GM18519 (cell line): ENCODE results near the gene NDUFB2.
"Not testable (repeated sequence)": the region's sequence is repeated elsewhere in the genome, so short reads cannot be mapped to it uniquely, and the experiment has no call there.

ENCODE experiments used
- ATAC-seq: cut with Tn5 transposase; IDR thresholded peaks from one replicate; pipeline ENCODE4 v1.9.1; 2021; ENCODE audit warnings: mild to moderate bottlenecking, moderate library complexity; ENCODE audit not compliant: unreplicated experiment, low FRiP score

The NDUFB2 gene

DNA sequence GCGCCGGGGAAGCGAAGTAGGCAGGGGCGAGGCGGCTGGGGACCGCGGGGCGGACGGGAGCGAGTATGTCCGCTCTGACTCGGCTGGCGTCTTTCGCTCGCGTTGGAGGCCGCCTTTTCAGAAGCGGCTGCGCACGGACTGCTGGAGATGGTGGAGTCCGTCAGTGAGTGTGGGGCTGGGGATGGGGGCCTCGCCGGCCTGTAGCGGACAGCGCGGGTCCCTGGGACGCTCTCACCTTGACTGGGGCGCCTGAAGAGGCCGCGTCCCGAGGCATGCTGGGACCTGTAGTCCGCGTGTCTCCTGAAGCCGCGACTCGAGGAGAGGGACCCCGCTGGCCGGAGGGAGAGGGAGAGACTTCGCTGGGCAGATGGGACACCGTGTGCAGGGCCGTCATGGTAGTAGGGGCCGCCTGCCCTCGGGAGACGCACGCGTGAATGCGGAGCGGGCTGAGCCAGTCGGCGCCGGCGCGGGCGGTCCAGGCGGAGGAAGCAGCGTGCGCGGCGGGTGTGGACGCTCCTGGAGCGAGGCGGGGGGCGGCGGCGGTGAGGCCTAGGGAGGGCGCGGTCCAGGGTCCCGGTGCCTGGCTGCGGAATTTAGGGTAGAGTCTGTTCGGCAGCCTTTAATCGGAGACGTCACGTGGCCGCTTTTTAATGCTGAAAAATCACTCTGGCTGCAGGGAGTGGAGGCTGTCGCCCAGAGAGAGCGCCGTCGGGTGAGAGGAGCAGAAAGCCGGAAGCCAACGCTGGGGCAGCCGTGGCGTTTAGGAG is at the start of gene NDUFB2:
Gene NDUFB2, plus strand, starts transcription at position 29 of the 767 bp plus-strand sequence. Its CDS starts 37 bp downstream, at position 66.
- peak; percentile 59 for ATAC-seq

DNA sequence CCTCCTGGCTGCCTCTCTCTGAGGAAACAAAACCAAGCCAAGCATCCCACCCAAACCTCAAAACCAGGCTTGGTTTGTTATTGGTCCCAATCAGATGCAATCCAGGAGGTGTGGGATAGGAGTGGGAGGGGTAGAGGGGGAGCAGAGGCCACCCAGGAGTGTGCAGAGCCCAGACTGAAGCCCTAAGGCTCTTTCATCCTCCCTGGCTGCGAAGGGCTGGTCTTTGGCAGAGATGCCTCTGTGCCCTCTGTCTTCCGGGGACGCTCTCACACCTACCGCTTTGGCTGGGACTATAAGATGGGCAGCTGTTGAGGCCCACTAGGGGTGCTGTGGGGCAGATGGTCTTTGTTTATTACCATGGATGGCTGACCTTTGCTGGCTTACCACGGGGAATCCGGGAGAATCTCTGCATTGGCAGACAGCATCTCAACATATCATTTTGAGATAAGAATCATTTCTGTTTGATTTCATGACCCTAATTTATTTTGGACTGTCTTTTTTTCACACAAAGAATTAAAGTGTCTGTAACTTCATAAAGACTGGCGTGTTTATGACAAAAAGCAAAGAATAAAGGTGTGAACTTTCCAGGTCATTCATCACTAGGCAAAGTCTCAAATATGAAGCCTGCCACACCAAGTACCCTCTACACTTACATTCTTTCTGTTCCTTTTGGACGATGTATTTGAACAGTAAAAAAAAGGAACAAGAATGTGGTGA is 49.4 kb upstream of the NDUFB2 start:
- ATAC-seq, result no peak

DNA sequence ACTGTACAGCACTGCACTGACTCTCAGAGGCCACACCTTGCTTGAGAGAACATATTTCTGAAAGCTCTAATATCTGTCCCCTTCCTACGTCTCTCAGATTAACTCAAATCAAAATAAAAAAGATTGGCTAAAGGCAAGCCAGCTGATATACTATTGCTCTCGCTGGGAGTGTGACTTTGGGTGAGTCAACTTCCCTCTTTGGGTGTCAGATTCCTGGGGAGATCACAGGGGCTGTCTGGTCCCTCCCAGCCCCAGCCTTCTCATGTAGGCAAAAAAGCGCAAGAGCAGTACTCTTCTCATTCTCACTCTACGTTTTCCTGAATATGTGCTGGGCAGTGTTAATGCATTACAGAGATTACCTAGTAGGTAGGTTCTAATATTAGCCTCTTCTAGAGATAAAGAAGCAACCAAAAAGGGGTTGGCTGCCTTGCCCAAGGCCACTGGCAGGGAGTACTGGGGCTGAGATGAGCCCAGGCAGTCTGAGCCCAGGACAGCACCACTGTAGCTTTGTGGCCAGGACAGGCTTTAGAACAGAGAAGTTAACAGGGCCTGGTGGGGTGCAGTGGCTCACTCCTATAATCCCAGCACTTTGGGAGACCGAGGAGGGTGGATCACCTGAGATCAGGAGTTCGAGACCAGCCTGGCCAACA is 46.8 kb upstream of the NDUFB2 start:
- ATAC-seq, result no peak

DNA sequence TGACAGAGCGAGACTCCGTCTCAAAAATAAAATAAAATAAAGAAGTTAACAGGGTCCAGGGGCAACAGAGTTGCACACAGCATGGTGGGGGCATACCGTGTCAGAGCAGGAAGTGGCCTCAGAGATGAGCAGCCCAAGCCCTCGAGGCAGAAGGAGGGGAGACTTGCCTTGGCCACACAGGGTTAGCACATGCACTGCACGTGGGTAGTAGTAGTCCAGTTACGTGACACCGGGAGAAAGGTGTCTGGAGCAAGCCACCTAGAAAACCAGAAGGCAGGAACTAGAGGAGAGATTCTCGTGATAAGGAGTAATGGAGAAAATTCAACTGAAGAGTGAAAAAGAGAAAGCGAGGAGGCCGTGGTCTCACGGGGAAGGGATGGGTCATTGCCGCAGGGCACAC is 46.1 kb upstream of the NDUFB2 start:
- no peak for ATAC-seq

DNA sequence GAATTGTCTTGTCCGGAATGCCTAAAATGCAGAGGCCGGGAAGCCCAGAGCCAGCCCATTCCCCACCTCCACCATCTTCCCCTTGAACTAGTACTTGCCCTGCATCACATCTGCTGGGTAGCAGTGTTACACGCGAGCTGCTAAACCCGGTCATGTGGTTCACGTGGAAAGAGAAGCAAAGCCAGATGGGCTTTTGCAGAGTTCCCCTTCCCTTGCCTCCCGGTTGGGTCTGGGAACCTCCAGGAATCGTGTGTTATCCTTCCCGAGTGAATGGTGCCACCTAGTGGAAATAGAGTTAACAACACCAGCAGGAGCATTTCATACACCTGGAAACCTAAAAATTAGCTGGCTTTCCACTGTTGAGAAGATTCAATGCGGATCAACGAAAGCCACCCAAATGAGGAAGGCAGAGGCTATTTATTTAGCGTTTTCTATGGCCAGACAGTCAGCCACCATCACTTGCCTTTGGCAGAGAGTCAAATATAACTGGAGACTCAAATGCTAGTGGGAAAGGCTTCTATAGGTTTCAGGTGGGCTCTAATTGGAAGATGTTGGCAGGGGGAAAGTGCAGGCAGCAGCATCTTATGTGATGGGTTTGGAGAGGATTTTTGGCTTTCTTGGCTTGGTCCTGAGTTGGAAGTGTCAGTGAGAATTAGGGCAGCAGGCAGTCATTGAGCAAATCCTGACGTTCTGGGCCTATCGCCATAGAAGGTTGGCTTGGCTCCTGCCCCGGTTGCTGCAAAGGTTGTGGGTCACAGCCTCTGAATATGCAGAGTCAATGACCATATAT is 43.0 kb upstream of the NDUFB2 start:
- no peak for ATAC-seq

DNA sequence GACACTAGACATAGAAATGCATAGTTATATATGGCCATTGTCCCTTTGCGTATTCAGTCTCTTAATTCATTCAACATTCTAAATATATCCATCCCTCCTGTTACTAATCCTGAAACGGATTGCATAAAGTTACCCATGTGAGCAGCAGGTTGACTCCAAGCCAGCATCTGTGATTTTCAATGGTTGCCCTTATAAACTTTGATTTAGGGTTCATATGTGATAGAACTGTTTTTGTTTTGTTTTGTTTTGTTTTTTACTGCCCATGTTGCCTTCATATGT is 42.5 kb upstream of the NDUFB2 start:
- ATAC-seq, result no peak

DNA sequence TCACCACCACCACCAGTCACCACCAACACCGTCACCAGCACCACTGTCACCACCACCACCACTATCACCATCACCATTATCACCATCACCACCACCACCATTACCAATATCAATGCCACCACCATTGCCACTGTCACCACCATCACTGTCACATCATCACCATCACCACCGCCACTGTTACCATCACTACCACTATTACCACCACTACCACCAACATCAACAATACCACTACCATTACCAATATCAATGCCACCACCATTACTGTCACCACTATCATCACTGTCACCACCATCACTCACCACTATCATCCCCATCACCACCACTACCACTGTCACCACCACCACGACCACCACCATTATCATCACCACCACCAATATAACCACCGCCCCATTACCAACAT is 41.8 kb upstream of the NDUFB2 start:
- no peak for ATAC-seq

DNA sequence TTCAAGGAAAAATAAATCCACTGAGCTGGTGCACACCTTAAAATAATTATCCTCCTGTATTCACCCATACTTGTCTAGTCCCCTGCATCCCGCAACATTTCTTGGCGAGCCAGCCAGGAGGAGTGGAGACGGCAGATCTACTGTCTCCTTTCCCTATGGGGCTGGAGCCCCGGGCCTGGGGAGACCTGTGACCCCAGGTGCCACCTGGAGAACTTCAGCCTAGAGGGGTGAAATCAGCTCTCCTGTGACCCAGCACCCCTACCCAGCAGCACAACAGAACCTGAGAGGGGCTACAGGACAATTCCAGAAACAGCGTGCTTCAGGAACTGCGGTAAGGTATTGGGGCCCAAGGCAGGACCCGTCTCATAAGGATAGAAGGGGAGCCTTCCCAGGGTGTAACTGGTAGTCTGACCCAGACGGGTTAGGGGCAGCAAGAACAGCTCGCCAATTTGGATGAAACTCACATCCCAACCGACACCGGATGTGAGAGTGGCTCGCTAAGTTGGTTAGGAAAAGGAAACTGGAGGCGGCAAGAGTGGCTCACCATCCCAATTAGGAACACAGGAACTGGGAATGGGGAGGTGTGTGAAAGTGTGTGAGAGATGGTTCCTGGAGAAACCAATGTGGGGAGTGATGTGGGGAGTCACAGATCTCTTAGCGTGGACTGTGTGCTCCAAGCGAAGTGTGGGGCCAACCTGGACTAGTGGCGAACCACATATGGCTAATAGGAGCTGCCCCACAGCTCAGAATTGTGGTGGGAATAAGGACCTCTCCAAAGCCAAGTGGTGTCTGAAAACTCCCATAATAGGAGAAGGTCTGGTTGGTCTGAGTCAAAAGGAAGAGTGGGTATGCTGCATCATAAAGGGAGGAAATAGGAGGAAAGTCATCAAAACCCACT is 40.7 kb upstream of the NDUFB2 start:
- ATAC-seq, result no peak

DNA sequence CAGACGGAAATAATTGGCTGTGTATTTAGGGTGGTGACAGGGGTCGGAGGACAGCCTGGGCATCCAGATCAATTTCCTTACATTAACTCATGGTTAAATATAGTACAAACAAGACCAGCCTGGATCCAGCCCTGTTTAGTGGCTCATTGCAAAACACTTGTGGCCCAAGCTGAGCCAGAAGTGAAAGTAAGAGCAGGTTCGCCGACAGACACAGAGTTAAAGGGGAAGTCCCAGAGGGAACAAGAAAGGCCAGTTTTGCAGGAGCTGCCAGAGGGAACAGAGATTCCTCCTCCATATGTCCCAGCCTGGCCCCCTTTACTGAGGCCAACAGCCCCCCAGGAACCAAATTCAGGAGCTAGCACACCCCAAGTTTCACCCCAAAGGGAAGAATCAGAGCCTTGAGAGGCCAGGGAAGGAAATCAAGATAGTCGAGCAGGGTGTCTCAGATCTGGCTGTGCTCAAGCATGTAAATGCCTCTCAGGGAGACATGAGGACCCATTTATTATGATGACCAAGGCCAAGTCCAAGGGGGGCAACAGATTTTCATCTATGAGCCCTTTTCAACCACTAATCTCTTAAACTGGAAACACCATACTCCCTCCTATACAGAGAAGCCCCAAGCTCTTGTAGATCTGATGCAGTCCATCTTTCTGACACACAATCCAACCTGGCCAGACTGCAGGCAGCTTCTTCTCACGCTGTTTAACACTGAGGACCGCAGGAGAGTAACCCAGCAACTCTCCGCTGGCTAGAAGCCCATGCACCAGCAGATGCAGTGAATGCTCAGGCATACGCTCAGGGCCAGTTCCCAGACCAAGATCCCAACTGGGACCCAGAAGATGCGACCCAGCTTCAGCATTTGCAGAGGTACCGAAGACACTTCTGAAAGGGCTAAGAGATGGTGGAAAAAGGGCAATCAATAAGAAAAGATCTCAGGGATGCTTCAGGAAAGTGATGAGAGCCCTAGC is 39.7 kb upstream of the NDUFB2 start:
- peak; percentile 81 for ATAC-seq

DNA sequence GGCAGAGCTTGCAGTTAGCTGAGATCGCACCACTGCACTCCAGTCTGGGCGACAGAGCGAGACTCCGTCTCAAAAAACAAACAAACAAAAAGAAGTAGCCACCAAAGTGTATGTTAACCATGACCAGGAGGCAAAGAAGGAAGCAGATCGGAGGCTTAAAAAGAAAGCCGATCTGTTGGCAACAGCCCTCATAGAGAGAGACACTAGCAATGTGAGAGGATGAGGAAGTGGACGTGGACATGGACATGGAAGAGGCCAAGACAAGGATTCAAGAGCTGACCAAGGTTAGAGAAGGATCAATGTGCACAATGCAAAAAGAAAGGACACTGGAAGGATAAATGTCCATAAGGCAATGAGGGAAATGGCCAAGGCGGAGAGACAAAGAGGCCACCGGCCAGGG is 38.6 kb upstream of the NDUFB2 start:
- ATAC-seq, result no peak

DNA sequence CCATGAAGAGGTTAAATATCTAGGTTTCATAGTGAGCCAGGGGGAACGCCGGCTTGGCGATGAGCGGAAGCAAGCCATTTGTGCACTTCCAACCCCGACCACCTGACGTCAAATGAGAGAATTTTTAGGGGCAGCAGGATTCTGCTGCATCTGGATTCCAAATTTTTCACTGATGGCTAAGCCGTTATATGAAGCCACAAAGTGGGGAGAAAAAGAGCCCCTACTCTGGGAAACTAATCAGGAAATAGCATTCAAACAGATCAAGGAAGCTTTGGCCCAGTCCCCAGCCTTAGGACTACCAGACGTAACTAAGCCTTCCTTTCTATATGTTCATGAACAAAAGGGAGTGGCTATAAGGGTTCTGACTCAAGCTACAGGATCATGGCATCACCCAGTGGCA is 36.7 kb upstream of the NDUFB2 start:
- ATAC-seq, result no peak

DNA sequence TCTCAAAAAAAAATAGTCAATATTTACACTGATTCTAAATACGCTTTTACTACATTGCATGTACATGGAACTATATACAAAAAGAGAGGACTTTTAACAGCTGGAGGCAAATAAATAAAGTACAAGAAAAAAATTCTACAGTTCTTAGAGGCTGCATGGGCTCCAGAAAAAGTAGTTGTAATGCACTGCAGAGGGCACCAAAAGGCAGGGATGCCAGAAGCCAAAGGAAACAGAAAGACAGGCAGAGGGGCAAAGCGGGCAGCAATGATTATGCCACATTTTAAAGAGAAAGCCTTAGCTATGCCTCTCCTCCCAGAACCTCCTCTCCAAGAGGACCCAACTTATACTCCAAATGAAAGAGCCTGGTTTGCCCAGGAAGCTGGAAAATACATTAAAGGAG is 35.4 kb upstream of the NDUFB2 start:
- no peak for ATAC-seq

DNA sequence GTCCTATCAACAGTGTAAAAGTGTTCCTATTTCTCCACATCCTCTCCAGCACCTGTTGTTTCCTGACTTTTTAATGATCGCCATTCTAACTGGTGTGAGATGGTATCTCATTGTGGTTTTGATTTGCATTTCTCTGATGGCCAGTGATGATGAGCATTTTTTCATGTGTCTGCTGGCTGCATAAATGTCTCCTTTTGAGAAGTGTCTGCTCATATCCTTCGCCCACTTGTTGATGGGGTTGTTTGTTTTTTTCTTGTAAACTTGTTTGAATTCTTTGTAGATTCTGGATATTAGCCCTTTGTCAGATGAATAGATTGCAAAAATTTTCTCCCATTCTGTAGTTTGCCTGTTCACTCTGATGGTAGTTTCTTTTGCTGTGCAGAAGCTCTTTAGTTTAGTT is 33.6 kb upstream of the NDUFB2 start:
- not testable (repeated sequence) for ATAC-seq

DNA sequence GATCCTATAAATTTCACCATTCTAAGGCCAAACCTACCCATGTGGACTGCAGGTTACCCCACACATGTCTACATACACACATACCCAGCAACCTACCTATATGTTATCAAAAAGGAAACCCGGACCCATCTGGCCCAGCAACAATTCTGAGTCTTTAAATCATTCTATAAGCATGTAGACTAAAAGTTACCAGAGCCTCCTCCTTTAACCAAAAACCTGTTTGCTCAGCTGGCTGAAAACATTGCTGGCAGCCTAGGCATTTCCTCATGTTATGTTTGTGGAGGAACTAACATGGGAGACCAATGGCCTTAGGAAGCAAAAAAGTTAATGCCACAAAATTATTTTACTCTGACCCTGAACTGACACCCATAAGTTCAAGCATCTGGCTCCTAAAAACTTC is 29.0 kb upstream of the NDUFB2 start:
- no peak for ATAC-seq

DNA sequence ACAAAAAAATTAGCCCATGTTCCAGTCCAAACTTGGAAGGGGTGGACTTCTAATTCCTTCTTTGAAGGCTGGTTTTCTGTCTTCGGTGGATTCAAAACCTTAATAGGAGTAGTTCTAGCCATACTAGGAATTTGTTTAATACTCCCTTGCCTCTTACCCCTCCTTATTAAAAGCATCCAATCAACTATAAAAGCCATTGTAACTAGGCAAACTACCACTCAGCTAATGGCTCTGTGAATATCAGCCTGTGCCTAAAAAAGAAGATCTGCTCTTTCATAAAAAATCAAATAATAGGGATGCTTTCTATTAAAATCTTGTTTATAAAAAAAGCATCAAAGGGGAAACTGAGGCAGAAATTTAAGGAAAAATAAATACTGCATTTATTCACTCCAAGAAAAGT is 27.9 kb upstream of the NDUFB2 start:
- no peak for ATAC-seq

DNA sequence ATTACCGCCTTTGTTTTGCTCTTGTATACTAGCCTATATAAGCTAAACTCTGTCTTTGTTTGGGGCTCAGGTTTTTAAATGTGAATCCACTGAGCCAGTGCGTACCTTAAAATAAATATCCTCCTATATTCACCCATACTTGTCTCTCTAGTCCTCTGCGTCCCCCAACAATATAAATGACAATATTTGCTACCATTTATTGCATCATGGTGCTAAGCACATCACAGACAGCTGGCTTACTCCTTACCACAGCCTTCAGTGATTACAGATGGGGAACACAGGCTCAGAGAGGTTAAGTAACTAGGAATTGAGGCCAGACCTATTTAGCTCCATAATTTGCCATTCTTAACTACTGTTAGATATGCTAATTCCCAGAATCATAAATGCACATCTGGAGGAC is 27.2 kb upstream of the NDUFB2 start:
- no peak for ATAC-seq

DNA sequence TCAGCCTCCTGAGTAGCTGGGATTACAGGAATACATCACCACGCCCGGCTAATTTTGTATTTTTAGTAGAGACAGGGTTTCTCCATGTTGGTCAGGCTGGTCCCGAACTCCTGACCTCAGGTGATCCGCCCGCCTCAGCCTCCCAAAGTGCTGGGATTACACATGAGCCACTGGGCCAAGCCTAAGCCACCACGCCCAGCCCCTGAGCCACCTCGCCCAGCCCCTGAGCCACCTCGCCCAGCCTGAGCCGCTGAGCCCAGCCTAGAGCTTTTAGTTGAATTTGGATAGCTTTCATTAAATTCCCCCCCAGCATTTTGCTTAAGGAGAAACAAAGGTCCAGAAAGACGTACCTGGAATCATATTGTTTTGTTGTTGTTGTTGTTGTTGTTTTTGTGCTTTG is 26.6 kb upstream of the NDUFB2 start:
- ATAC-seq, result not testable (repeated sequence)

DNA sequence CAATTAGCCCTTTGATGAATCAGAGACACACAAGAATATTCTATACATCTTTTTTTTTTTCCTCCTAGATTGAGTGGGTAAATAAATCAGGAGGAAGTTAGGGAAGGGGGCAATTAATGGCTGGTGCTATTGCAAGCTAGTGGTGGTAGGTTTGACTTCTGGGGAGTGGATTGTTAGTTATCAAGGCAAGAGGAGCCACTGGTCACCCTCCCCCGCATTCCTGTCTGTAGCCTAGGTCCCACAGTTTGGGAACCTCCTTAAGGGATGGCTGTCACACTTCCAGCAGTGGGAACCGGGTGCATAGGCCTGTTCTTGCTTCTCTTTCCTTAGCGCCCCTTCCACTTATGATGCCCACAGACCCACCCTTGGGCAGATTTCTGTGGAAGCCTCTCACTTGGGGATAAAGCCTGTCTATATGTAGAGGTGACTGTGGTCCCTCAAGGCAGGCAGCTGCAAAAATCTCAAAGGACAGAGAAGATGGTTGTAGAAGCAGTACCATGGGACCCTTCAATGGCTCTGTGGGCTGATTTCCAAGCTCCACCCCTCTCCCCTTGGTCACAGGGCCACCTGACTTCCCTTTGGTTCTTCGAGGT is 26.1 kb upstream of the NDUFB2 start:
- ATAC-seq, result no peak

DNA sequence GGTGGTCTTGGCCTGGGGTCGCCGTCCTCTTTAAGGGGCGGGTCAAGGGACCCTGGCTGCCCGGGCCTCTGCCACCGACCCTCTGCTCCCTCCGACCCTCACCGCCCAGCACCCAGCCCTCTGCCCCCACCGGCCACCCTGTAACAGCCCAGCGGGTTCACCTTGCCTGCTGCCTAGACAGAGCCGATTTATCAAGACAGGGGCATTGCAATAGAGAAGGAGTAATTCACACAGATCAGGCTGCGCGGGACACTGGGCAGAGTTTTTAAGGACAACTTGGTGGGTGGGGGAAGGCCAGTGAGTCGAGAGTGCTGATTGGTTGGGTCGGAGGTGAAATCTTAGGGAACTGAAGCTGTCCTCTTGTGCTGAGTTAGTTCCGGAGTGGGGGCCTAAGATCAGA is 24.5 kb upstream of the NDUFB2 start:
- no peak for ATAC-seq
